Esophagus squamous epithelium (tissue), 4 donors: ENCODE data around the gene PAK6.

ENCODE experiments used
- POLR2A ChIP-seq, 4 donors: fragments of 450-650 bp; IDR thresholded peaks; one replicate each; pipeline ENCODE4 v1.6.1; 2017; ENCODE audit warnings: antibody characterized with exemption in 4 of 4, mild to moderate bottlenecking in 4 of 4, moderate library complexity in 3 of 4
- TF ChIP-seq, protein P1 (sequence below), 6 experiments: fragments of 450-650 bp in 4 of 6; fragments of 200-600 bp in 2 of 6; sonication (generic) in 2 of 6; IDR thresholded peaks; one replicate each; pipeline ENCODE4 v1.5.1; 2016 to 2019; ENCODE audit warnings: antibody characterized with exemption in 6 of 6, mild to moderate bottlenecking in 4 of 6, moderate library complexity in 4 of 6

DNA sequence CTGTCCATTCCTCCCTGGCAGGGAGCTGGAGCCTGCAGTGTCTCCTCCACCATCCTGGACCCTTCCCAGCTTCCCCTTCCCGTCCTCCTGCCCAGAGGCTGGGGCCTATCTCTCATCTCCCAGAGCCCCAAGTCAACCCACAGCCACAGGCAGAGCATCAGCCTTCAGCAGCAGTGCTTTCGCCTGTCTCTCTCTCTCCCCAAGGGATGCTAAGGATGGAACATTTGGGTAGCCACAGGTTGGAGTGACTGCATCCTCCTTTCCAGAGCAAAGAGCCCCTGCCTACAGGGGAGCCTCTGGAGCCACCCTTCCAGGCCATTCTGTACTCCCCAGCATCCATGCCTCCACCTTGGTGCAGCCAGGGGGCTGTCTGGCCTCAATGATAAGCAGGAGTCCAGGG, 64.7 kb downstream of the PAK6 start:
- TF ChIP-seq, protein P1, sequence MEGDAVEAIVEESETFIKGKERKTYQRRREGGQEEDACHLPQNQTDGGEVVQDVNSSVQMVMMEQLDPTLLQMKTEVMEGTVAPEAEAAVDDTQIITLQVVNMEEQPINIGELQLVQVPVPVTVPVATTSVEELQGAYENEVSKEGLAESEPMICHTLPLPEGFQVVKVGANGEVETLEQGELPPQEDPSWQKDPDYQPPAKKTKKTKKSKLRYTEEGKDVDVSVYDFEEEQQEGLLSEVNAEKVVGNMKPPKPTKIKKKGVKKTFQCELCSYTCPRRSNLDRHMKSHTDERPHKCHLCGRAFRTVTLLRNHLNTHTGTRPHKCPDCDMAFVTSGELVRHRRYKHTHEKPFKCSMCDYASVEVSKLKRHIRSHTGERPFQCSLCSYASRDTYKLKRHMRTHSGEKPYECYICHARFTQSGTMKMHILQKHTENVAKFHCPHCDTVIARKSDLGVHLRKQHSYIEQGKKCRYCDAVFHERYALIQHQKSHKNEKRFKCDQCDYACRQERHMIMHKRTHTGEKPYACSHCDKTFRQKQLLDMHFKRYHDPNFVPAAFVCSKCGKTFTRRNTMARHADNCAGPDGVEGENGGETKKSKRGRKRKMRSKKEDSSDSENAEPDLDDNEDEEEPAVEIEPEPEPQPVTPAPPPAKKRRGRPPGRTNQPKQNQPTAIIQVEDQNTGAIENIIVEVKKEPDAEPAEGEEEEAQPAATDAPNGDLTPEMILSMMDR (IDR thresholded peaks at IDR 0.05), result no peak
- TF ChIP-seq POLR2A (IDR thresholded peaks at IDR 0.05), result no peak
